Bronchial epithelial cell (primary cell): Measurements from ENCODE around the gene NEDD4L. TPM values are rescaled to one million over a fixed set of nuclear protein-coding genes. Genes with fewer than 3 reads are reported as not detected.

Experiments used
- DNase-seq: peaks from one replicate; pipeline ENCODE4 v3.0.0-alpha.2; 2010; ENCODE audit warnings: low read depth
- FAIRE-seq: peaks from 2 replicates; lab custom pipeline; 2011; peaks lifted over from hg19 to GRCh38; lab: Jason Lieb, UNC
- H3K27me3 ChIP-seq: 2 replicates; pipeline ENCODE4 v1.5.1; 2011; ENCODE audit warnings: low read length; ENCODE audit not compliant: control insufficient read depth, insufficient read depth
- H3K36me3 ChIP-seq: 2 replicates; pipeline ENCODE4 v1.5.1; 2011; ENCODE audit warnings: low read length; ENCODE audit not compliant: control insufficient read depth, insufficient read depth
- H3K4me3 ChIP-seq: 2 replicates; pipeline ENCODE4 v1.5.1; 2011; ENCODE audit warnings: mild to moderate bottlenecking, low read depth, low read length, control low read depth
- total RNA-seq: library from RNA; depleted of rRNA; stranded (reverse); fragments of >200 nt; gene quantifications from 2 replicates; pipeline ENCODE4 v1.2.1, GENCODE V29; 2014
- TF ChIP-seq, protein P1 (sequence below): IDR thresholded peaks from 2 replicates; pipeline ENCODE4 v1.5.1; 2011; ENCODE audit warnings: mild to moderate bottlenecking, moderate library complexity, low read length, control low read depth, inconsistent platforms; ENCODE audit not compliant: insufficient read depth, severe bottlenecking

Gene NEDD4L
- total RNA-seq, 1 donor from 2014 or later = 11.3 TPM

DNA sequence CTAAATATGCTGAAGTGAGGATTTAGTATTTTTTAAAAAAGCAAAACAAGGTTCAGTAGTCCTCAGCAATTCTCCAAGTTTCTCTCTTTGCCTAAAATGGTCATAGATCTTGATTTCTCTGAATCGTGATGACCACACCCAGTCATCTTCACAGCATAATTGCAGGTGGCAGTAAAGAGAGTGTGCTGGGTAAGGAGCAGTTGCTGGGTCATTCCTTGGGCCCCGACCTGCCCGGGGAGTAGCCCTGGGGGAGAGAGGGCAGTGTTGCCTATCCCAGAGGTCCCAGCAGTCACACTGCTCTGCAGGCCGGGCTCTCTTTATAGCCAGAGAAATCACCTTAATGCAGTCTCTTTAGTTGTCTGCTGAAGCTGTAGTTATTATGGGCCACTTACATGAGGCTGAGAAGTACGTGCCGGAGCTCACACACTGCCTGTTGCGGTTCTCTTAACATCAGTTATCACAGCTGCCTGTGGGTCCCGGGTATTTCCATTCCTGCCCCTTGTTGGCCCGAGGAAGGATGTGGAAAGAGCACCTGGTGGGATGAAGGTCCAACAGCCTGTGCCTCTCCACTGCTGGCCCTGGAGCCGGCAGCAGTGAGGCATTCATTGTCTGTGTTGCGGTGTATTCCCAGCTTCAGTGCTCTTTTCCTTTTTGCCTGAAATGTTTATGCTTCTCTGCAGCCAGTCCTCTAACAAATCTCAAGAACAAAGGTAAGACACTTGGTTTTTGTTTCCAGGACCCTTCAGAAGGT, 354.8 kb downstream of the NEDD4L start:
- DNase-seq (no peak), FAIRE-seq (no peak)
- TF ChIP-seq, protein P1, sequence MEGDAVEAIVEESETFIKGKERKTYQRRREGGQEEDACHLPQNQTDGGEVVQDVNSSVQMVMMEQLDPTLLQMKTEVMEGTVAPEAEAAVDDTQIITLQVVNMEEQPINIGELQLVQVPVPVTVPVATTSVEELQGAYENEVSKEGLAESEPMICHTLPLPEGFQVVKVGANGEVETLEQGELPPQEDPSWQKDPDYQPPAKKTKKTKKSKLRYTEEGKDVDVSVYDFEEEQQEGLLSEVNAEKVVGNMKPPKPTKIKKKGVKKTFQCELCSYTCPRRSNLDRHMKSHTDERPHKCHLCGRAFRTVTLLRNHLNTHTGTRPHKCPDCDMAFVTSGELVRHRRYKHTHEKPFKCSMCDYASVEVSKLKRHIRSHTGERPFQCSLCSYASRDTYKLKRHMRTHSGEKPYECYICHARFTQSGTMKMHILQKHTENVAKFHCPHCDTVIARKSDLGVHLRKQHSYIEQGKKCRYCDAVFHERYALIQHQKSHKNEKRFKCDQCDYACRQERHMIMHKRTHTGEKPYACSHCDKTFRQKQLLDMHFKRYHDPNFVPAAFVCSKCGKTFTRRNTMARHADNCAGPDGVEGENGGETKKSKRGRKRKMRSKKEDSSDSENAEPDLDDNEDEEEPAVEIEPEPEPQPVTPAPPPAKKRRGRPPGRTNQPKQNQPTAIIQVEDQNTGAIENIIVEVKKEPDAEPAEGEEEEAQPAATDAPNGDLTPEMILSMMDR = no peak
- Histone ChIP-seq H3K27me3 (no peaks in the 10 kb centered on the region), H3K4me3 (no peak overlapping the region), H3K36me3 (peaks cover 1% of the 10 kb centered on the region)

DNA sequence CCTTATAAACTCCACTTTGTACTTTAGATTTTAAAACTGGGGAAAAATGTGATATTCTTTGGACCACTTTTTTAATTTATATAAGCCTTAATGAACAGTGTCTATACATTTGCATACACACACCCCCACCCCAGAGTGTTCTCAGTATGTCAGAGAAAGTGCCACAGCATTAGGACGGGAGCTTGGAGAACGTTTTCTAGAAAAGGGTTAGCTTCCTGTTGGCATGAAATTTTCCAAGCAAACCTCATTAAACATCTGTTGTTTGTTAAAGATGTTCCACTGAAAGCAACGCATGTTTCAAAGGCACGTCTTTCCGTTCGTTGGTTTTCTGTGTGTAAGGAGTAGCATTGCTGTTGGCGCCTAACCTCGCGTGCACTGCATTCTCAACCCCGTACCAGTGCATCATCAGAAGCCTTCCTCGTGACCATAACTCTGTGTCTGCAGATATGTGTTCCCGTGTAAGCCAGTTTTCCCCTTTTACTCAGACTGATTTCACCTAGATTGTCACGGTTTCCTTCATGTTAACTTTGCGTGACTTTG, 356.4 kb downstream of the NEDD4L start:
- FAIRE-seq (no peak), DNase-seq (no peak)
- Histone ChIP-seq H3K4me3 (no peak overlapping the region), H3K36me3 (peaks cover 1% of the 10 kb centered on the region), H3K27me3 (no peaks in the 10 kb centered on the region)
- TF ChIP-seq, protein P1 = no peak

DNA sequence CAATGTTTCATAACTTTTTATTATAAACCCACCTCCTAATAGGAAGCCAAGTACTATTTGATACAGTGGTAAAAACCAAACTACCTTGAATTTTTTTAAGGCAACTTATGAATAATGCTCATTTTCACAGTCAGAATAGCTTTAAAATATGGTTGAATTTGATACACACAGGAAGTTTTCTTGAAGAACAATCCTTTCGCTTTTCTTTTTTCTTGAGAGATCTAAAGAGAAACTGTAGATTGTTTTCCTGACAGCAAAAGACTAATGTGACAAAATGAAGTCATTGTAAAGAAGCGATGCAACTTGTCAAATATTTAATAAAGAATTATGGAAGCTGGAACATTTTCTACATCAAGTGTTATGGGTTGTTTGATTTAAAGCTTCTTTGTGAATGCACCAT, 357.2 kb downstream of the NEDD4L start:
- no peak for DNase-seq
- no peak for FAIRE-seq
- Histone ChIP-seq H3K27me3 (no peaks in the 10 kb centered on the region), H3K36me3 (peaks cover 1% of the 10 kb centered on the region), H3K4me3 (no peak overlapping the region)
- TF ChIP-seq, protein P1 = no peak

DNA sequence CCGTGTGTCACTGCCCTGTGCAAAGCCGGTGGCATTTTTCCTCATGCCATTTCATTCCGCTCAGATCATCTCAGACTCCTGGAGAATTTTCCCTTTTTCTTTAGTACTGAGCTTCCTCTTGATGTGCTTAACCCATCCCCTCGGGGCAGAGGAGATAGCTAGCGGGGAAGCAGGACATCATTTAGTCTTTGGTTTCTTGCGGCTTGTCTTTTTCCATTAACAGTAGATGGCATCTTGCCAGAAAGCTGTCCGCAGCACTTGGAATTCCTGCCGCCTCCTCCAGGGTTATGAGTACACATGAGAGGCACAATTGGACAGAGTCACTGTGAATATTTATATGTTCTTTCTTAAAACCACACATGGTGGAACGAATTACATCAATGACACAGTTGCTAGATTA, 358.2 kb downstream of the NEDD4L start:
- TF ChIP-seq, protein P1 = no peak
- no peak for FAIRE-seq
- peak; percentile 54 for DNase-seq
- H3K4me3 ChIP-seq = no peak overlapping the region
- no peaks in the 10 kb centered on the region for H3K27me3 ChIP-seq
- no peaks in the 10 kb centered on the region for H3K36me3 ChIP-seq

DNA sequence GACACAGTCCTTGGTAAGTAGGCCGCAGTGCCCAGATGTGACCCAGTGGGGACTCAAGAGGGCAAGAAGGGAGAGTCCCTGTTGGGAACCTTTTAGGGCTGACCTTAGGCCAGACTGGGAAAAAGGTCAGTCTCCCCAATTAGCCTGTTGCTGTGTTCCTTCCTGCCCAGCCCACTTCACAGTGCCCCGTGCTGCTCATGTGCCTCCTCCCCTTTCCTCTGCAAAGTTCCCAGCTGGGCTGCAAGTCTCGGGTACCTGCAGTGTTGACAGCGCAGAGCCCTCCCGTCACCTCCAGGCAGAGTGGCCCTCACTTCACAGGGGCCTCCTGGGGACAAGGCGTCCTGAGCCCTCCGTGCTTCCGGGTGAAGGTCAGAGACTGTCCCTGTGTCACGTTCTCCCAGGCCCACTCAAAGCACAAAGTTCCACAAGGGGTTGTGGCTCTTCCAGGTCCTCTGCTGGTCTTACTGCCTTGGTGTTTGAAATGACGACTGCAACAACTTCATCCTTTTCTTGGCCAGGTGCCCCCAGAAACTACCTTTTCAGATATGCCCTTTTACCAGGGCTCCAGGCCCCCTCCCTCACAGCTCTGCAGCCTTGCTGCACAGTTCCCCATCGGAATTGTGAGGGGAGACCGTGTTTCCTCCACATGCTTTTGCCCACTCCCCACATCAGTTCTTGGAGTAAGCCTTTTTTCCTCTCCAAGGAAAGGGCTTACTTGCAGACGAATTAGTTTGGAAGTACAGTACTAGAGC, 359.1 kb downstream of the NEDD4L start:
- no peaks in the 10 kb centered on the region for H3K27me3 ChIP-seq
- no peaks in the 10 kb centered on the region for H3K36me3 ChIP-seq
- DNase-seq (no peak), FAIRE-seq (no peak)
- no peak overlapping the region for H3K4me3 ChIP-seq
- TF ChIP-seq, protein P1 = no peak
